HepG2 (cell line): ENCODE results near the gene CDK6. TPM values are rescaled to one million over a fixed set of nuclear protein-coding genes. Genes with fewer than 3 reads are reported as not detected.

Experiments
- ATAC-seq: fragments of 200-7000 bp; cut with Tn5 transposase; 3 replicates; pipeline ENCODE4 v1.9.1; 2020; ENCODE audit warnings: mild to moderate bottlenecking, moderate library complexity
- BruUV-seq: library from RNA; stranded (reverse); fragments of 400-500 nt; replicated peaks from 2 replicates; lab custom pipeline; 2021; lab: Mats Ljungman, UMichigan
- CTCF ChIA-PET: fragments of 300-600 bp; formaldehyde crosslinking; extraction: SDS; loops from one replicate; lab custom pipeline; 2021; ENCODE audit warnings: low total read pairs, inconsistent platforms, low intra/inter-chr PET ratio; lab: Yijun Ruan, JAX
- POLR2A ChIA-PET: fragments of 350-600 bp; sonication (Branson Sonifier 250); formaldehyde crosslinking; loops from one replicate; lab custom pipeline; 2020; ENCODE audit warnings: antibody characterized with exemption, inconsistent platforms; lab: Yijun Ruan, JAX
- DNase-seq: peaks from one replicate; pipeline ENCODE4 v3.0.0-alpha.2; 2015; ENCODE audit warnings: low spot score
- FAIRE-seq: peaks from 3 replicates; lab custom pipeline; 2011; peaks lifted over from hg19 to GRCh38; lab: Jason Lieb, UNC
- H2AFZ ChIP-seq: one replicate; pipeline ENCODE4 v1.6.1; 2011; ENCODE audit warnings: low read length, inconsistent platforms
- H3K27ac ChIP-seq: fragments of 300-600 bp; 3 replicates; pipeline ENCODE4 v1.8.0; 2011; ENCODE audit warnings: mixed run types, mild to moderate bottlenecking, mixed read lengths, low read length, inconsistent platforms; ENCODE audit not compliant: insufficient read depth; ENCODE audit errors: extremely low read length
- H3K27me3 ChIP-seq, 2 experiments: fragments of 200-600 bp in 1 of 2; 2 replicates in 1 of 2; 3 replicates in 1 of 2; pipeline versions ENCODE4 v1.6.0 to v1.8.0; 2011; ENCODE audit warnings: low read length in 2 of 2, mild to moderate bottlenecking in 2 of 2, moderate library complexity in 2 of 2, inconsistent platforms in 1 of 2; ENCODE audit not compliant: insufficient read depth in 2 of 2, control insufficient read depth in 1 of 2
- H3K36me3 ChIP-seq, 2 experiments: fragments of 200-600 bp in 1 of 2; replicated peaks in 1 of 2; 2 replicates in 1 of 2; 3 replicates in 1 of 2; pipeline versions ENCODE4 v1.5.1 to v1.8.0; 2011; ENCODE audit warnings: low read length in 2 of 2, inconsistent platforms in 1 of 2; ENCODE audit not compliant: insufficient read depth in 2 of 2, control insufficient read depth in 1 of 2
- H3K4me1 ChIP-seq: 2 replicates; pipeline ENCODE4 v1.5.1; 2012; ENCODE audit warnings: low read length, inconsistent platforms; ENCODE audit not compliant: insufficient read depth
- H3K4me2 ChIP-seq: 2 replicates; pipeline ENCODE4 v1.6.0; 2011; ENCODE audit warnings: low read depth, low read length, inconsistent platforms
- H3K4me3 ChIP-seq, 3 experiments: fragments of 200-600 bp in 1 of 3; sonication (generic), shearing (Covaris generic) in 1 of 3; replicated peaks in 1 of 3; 2 replicates each; pipeline ENCODE4 v1.5.1; 2011 to 2016; ENCODE audit warnings: low read length in 3 of 3, inconsistent platforms in 2 of 3, low read depth in 2 of 3, mild to moderate bottlenecking in 2 of 3, control low read depth in 1 of 3, mixed read lengths in 1 of 3; ENCODE audit not compliant: insufficient read depth in 1 of 3
- H3K79me2 ChIP-seq: one replicate; pipeline ENCODE4 v1.6.1; 2011; ENCODE audit warnings: low read length, inconsistent platforms; ENCODE audit not compliant: insufficient read depth
- H3K9ac ChIP-seq: 2 replicates; pipeline ENCODE4 v1.6.0; 2011; ENCODE audit warnings: mild to moderate bottlenecking, low read depth, low read length, inconsistent platforms; ENCODE audit not compliant: insufficient read depth
- H3K9me3 ChIP-seq: 2 replicates; pipeline ENCODE4 v1.5.1; 2012; ENCODE audit warnings: mild to moderate bottlenecking, low read length
- H4K20me1 ChIP-seq: 2 replicates; pipeline ENCODE4 v1.6.0; 2011; ENCODE audit warnings: inconsistent platforms, mild to moderate bottlenecking, low read length, moderate library complexity; ENCODE audit not compliant: insufficient read depth
- ARNTL ChIP-seq: sonication (generic); formaldehyde crosslinking; IDR thresholded peaks from 2 replicates; pipeline ENCODE4 v1.4.0; 2020; ENCODE audit warnings: mild to moderate bottlenecking, missing genetic modification reagents
- ATRX ChIP-seq: sonication (generic); formaldehyde crosslinking; IDR thresholded peaks from 2 replicates; pipeline ENCODE4 v1.4.0; 2020; ENCODE audit warnings: missing genetic modification reagents, borderline replicate concordance
- MYNN ChIP-seq: sonication (generic); formaldehyde crosslinking; IDR thresholded peaks from 2 replicates; pipeline ENCODE4 v1.4.0; 2020; ENCODE audit warnings: mild to moderate bottlenecking, low read depth, missing genetic modification reagents
- NCOA2 ChIP-seq: sonication (generic); formaldehyde crosslinking; IDR thresholded peaks from 2 replicates; pipeline ENCODE4 v1.8.0; 2022; ENCODE audit warnings: inconsistent platforms
- NR2F2 ChIP-seq: IDR thresholded peaks from 2 replicates; pipeline ENCODE4 v1.6.1; 2012; ENCODE audit warnings: low read depth, inconsistent platforms, borderline replicate concordance
- PLRG1 ChIP-seq: fragments of 450-650 bp; conservative IDR thresholded peaks from 2 replicates; pipeline ENCODE4 v1.6.1; 2016
- RARA ChIP-seq: IDR thresholded peaks from 2 replicates; pipeline ENCODE4 v1.6.1; 2016; ENCODE audit warnings: missing genetic modification reagents, missing compliant biosample characterization
- RFX5 ChIP-seq: IDR thresholded peaks from 2 replicates; pipeline ENCODE4 v1.6.1; 2011; ENCODE audit warnings: low read depth, low read length, improper control_type of control experiment
- SMYD3 ChIP-seq: sonication (generic); formaldehyde crosslinking; IDR thresholded peaks from 2 replicates; pipeline ENCODE4 v1.8.1; 2023; ENCODE audit warnings: mild to moderate bottlenecking, missing genetic modification reagents
- SOX5 ChIP-seq: IDR thresholded peaks from 2 replicates; pipeline ENCODE4 v1.6.1; 2016; ENCODE audit warnings: borderline replicate concordance
- ZBTB7B ChIP-seq: sonication (generic); formaldehyde crosslinking; IDR thresholded peaks from 2 replicates; pipeline ENCODE4 v1.4.0; 2020; ENCODE audit warnings: missing genetic modification reagents
- ZNF33B ChIP-seq: sonication (generic); formaldehyde crosslinking; IDR thresholded peaks from 2 replicates; pipeline ENCODE4 v1.5.1; 2020; ENCODE audit warnings: mild to moderate bottlenecking, missing genetic modification reagents
- ZNF468 ChIP-seq: sonication (generic); formaldehyde crosslinking; IDR thresholded peaks from 2 replicates; pipeline ENCODE4 v1.8.0; 2022; ENCODE audit warnings: mild to moderate bottlenecking, moderate library complexity, missing genetic modification reagents
- in situ Hi-C: cut with HindIII; loops from 2 replicates; pipeline ENCODE4 v1.10.0; 2017; ENCODE audit warnings: low pct_unique_long_range_greater_than_20kb; ENCODE audit not compliant: extremely low pct_ligation_motif_present
- intact Hi-C: fragments of 100-400 bp; cut with micrococcal nuclease; formaldehyde crosslinking; loops from one replicate; pipeline ENCODE4 v1.10.0; 2022; ENCODE audit not compliant: unreplicated experiment
- polyA plus RNA-seq, 8 experiments: library from polyadenylated mRNA; depleted of rRNA in 3 of 8; stranded (reverse) in 7 of 8; unstranded in 1 of 8; fragments of >200 nt; fragmentation: Illumina TruSeq in 4 of 8; extraction: Trizol in 4 of 8; gene quantifications; 2 replicates each; pipeline versions ENCODE4 v1.2.1 to v1.2.3, GENCODE V29; 2011 to 2016; ENCODE audit warnings: low read depth in 4 of 8, missing spikeins in 1 of 8, mixed read lengths in 1 of 8; ENCODE audit not compliant: insufficient read depth in 1 of 8
- total RNA-seq, 5 experiments: library from RNA; depleted of rRNA; stranded (reverse); fragments of >200 nt; fragmentation: Illumina TruSeq; extraction: Trizol; gene quantifications; 2 replicates each; pipeline ENCODE4 v1.2.3, GENCODE V29; 2016; ENCODE audit warnings: low read depth in 1 of 5
- TF ChIP-seq, protein P1 (sequence below): sonication (generic); formaldehyde crosslinking; conservative IDR thresholded peaks from 2 replicates; pipeline ENCODE4 v1.8.0; 2022; ENCODE audit warnings: missing genetic modification reagents
- TF ChIP-seq, protein P2 (sequence below): IDR thresholded peaks from 2 replicates; pipeline ENCODE4 v1.6.1; 2016; ENCODE audit warnings: mild to moderate bottlenecking

The CDK6 gene
- total and polyA plus RNA-seq, 2 of the 13 experiments (the other 11 are each of a cell fraction or from before 2014, with no cell fraction given), result 34.6 to 90.8 TPM

DNA sequence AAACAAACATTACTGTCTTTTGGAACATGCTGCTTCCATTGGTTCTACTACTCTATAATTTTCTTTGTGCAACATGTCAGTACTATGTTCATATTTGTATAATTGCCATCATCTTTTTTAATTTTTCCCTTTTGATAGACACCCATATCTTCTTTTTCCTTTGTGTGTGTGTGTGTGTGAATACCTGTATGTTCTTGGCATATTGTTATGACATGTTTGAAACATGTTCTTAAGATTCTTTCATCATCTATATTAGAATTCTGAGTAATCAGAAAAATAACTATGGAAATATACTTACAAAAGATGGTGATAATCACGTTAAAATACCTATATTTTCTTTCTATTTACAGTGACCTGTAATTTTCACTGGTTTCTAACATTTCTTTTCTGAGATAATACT is 3.5 kb upstream of the CDK6 start (continued):
- TF ChIP-seq RARA (CRISPR knock-in tag) (no peak), MYNN (no peak), ZNF33B (CRISPR knock-in tag) (no peak), ATRX (CRISPR knock-in tag) (no peak), RFX5 (no peak)
- TF ChIP-seq, protein P1, sequence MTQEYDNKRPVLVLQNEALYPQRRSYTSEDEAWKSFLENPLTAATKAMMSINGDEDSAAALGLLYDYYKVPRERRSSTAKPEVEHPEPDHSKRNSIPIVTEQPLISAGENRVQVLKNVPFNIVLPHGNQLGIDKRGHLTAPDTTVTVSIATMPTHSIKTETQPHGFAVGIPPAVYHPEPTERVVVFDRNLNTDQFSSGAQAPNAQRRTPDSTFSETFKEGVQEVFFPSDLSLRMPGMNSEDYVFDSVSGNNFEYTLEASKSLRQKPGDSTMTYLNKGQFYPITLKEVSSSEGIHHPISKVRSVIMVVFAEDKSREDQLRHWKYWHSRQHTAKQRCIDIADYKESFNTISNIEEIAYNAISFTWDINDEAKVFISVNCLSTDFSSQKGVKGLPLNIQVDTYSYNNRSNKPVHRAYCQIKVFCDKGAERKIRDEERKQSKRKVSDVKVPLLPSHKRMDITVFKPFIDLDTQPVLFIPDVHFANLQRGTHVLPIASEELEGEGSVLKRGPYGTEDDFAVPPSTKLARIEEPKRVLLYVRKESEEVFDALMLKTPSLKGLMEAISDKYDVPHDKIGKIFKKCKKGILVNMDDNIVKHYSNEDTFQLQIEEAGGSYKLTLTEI, result no peak

DNA sequence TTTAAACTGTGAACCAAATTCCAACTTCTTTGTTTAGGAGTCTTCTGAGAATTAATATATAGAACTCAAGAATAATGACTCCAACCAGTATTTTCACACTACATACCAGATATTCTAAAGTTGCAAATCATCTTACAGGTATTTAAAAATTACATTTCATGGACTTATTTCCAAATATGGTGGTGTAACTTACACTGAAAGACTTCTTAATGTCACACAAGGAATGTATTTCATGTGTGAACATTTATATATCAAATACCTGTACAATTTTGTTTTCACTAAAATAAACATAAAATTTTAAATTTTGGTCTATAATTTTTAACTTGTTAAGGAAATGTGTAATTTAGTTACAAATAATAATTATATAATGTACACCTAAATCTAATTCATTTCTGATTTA is 2.6 kb upstream of the CDK6 start:
- no peaks in the 10 kb centered on the region for H3K36me3 ChIP-seq
- DNase-seq (no peak), FAIRE-seq (no peak), ATAC-seq (no peak)
- ChIA-PET POLR2A (no interaction called here), CTCF (no interaction called here)
- H3K79me2 ChIP-seq, result peaks cover 26% of the 10 kb centered on the region
- in situ Hi-C loops (loop anchor here (10.0 kb wide), 1 partner anchor 216 kb away; no protein-coding TSS in a partner anchor), intact Hi-C loops (loop anchor here (1.0 kb wide), 1 partner anchor 41 kb away; no protein-coding TSS in a partner anchor)
- H2AFZ ChIP-seq, result no peak overlapping the region
- no peaks in the 10 kb centered on the region for H4K20me1 ChIP-seq
- H3K27me3 ChIP-seq, result no peaks in the 10 kb centered on the region; a peak in 1 of 5 replicates
- no peak overlapping the region for H3K9ac ChIP-seq
- H3K4me2 ChIP-seq, result no peak overlapping the region
- H3K27ac ChIP-seq, result no peak overlapping the region
- H3K9me3 ChIP-seq, result no peaks in the 10 kb centered on the region
- 0 out of 2 replicates have a peak, but pooled peaks cover 5% of the 10 kb centered on the region for H3K4me1 ChIP-seq
- H3K4me3 ChIP-seq, result no peak overlapping the region
- BruUV-seq, result no TSS peak
- TF ChIP-seq SOX5 (CRISPR knock-in tag) (no peak), ZBTB7B (no peak), NR2F2 (no peak), NCOA2 (CRISPR knock-in tag) (no peak), ARNTL (no peak), ZNF468 (CRISPR knock-in tag) (no peak), PLRG1 (no peak), SMYD3 (CRISPR knock-in tag) (no peak)
- TF ChIP-seq, protein P2, sequence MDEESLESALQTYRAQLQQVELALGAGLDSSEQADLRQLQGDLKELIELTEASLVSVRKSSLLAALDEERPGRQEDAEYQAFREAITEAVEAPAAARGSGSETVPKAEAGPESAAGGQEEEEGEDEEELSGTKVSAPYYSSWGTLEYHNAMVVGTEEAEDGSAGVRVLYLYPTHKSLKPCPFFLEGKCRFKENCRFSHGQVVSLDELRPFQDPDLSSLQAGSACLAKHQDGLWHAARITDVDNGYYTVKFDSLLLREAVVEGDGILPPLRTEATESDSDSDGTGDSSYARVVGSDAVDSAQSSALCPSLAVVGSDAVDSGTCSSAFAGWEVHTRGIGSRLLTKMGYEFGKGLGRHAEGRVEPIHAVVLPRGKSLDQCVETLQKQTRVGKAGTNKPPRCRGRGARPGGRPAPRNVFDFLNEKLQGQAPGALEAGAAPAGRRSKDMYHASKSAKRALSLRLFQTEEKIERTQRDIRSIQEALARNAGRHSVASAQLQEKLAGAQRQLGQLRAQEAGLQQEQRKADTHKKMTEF (CRISPR knock-in tag), result no peak
